Measurements from ENCODE around the gene KDELR3.

The KDELR3 gene

GRCh38 chr22:38461414-38462081 is 6.3 kb upstream of the KDELR3 start:
- H3K79me1 ChIP-seq (ENCODE audit: low read depth, low read length), result no peaks in the 10 kb centered on the region
- H3K27ac ChIP-seq (replicated peaks; ENCODE audit: low read length), result no peak overlapping the region
- peak overlapping the region; percentile 45 for H3K4me2 ChIP-seq (ENCODE audit: insufficient read depth, low read length, poor library complexity, severe bottlenecking)
- no peak overlapping the region for H3K23ac ChIP-seq (ENCODE audit: low read depth, low read length, poor library complexity)
- H2BK12ac ChIP-seq (ENCODE audit: low read length), result no peak overlapping the region
- H2AFZ ChIP-seq (ENCODE audit: low read length), result peak overlapping the region; percentile 90
- H3K9ac ChIP-seq (ENCODE audit: low read depth, low read length, poor library complexity), result no peak overlapping the region
- no peak overlapping the region for H3K14ac ChIP-seq (ENCODE audit: low read length)
- peaks cover 9 to 34% of the 10 kb centered on the region in 2 donors for H3K4me1 ChIP-seq (ENCODE audit: control insufficient read depth in 2 of 2, insufficient read depth in 1 of 2, low read depth in 1 of 2, low read length in 2 of 2)
- peak overlapping the region; percentile 61 for H3K18ac ChIP-seq (ENCODE audit: low read length)
- H2BK120ac ChIP-seq (ENCODE audit: low read depth, low read length), result no peak overlapping the region
- H3K4ac ChIP-seq (ENCODE audit: low read length), result no peak overlapping the region
- H3K36me3 ChIP-seq (replicated peaks in 1 of 2; ENCODE audit: control insufficient read depth in 2 of 2, insufficient read depth in 2 of 2, low read length in 2 of 2), result no peaks in the 10 kb centered on the region
- WGBS, 2 donors (ENCODE audit: extremely low coverage in 2 of 2, insufficient read length in 2 of 2, insufficient replicate concordance in 1 of 2), result no CpG with 5 or more reads among the region's 51 CpGs
- H3K27me3 ChIP-seq (ENCODE audit: control insufficient read depth in 3 of 3, insufficient read depth in 3 of 3, low read depth in 1 of 3, low read length in 3 of 3), result peaks cover 0 to 33% (median 7%) of the 10 kb centered on the region in 3 experiments
- H2AK5ac ChIP-seq (ENCODE audit: low read depth, low read length), result no peak overlapping the region
- H4K8ac ChIP-seq (ENCODE audit: low read depth, low read length), result no peak overlapping the region
- H4K91ac ChIP-seq (ENCODE audit: low read depth, low read length, poor library complexity), result no peak overlapping the region
- H2BK5ac ChIP-seq (ENCODE audit: low read length), result no peak overlapping the region
- DNase-seq (ENCODE audit: low spot score), result peak; percentile 92
- no peaks in the 10 kb centered on the region for H3K9me3 ChIP-seq (replicated peaks in 1 of 2; ENCODE audit: control insufficient read depth in 2 of 2, insufficient read depth in 1 of 2, low read depth in 1 of 2, low read length in 2 of 2)
- H3K4me3 ChIP-seq (ENCODE audit: low read length in 2 of 2), result peak overlapping the region in 1 of 2 donors; percentile 40
- peak overlapping the region; percentile 1 for H2BK15ac ChIP-seq (ENCODE audit: low read length)

- Histone ChIP-seq H3K4ac (ENCODE audit: low read length) (no peak overlapping the region), H3K18ac (ENCODE audit: low read length) (peak overlapping the region; percentile 32), H3K4me3 (ENCODE audit: low read length in 2 of 2) (peak overlapping the region in 1 of 2 donors; percentile 41), H3K23ac (ENCODE audit: low read depth, low read length, poor library complexity) (no peak overlapping the region), H2BK15ac (ENCODE audit: low read length) (no peak overlapping the region), H2AFZ (ENCODE audit: low read length) (peak overlapping the region; percentile 93), H2BK5ac (ENCODE audit: low read length) (peak overlapping the region; percentile 32), H3K27me3 (ENCODE audit: control insufficient read depth in 3 of 3, insufficient read depth in 3 of 3, low read depth in 1 of 3, low read length in 3 of 3) (peaks cover 0 to 34% (median 21%) of the 10 kb centered on the region in 3 experiments), H2BK12ac (ENCODE audit: low read length) (no peak overlapping the region), H4K91ac (ENCODE audit: low read depth, low read length, poor library complexity) (no peak overlapping the region), H3K9me3 (replicated peaks in 1 of 2; ENCODE audit: control insufficient read depth in 2 of 2, insufficient read depth in 1 of 2, low read depth in 1 of 2, low read length in 2 of 2) (no peaks in the 10 kb centered on the region), H3K4me2 (ENCODE audit: insufficient read depth, low read length, poor library complexity, severe bottlenecking) (no peak overlapping the region), H2BK120ac (ENCODE audit: low read depth, low read length) (no peak overlapping the region), H3K79me1 (ENCODE audit: low read depth, low read length) (no peaks in the 10 kb centered on the region), H2AK5ac (ENCODE audit: low read depth, low read length) (no peak overlapping the region), H3K14ac (ENCODE audit: low read length) (no peak overlapping the region), H3K27ac (replicated peaks; ENCODE audit: low read length) (no peak overlapping the region), H3K9ac (ENCODE audit: low read depth, low read length, poor library complexity) (no peak overlapping the region), H4K8ac (ENCODE audit: low read depth, low read length) (no peak overlapping the region), H3K4me1 (ENCODE audit: control insufficient read depth in 2 of 2, insufficient read depth in 1 of 2, low read depth in 1 of 2, low read length in 2 of 2) (peaks cover 13 to 32% of the 10 kb centered on the region in 2 donors), H3K36me3 (replicated peaks in 1 of 2; ENCODE audit: control insufficient read depth in 2 of 2, insufficient read depth in 2 of 2, low read length in 2 of 2) (no peaks in the 10 kb centered on the region)
- WGBS, 2 donors (ENCODE audit: extremely low coverage in 2 of 2, insufficient read length in 2 of 2, insufficient replicate concordance in 1 of 2), result no CpG with 5 or more reads among the region's 28 CpGs
- DNase-seq (ENCODE audit: low spot score), result no peak
These were observed 4.7 kb upstream of the KDELR3 start for GRCh38 chr22:38462960-38463784.

GRCh38 chr22:38464992-38465672 is 2.8 kb upstream of the KDELR3 start:
- peak overlapping the region; percentile 79 for H2AK5ac ChIP-seq (ENCODE audit: low read depth, low read length)
- H3K27me3 ChIP-seq (ENCODE audit: control insufficient read depth in 3 of 3, insufficient read depth in 3 of 3, low read depth in 1 of 3, low read length in 3 of 3), result peaks cover 0 to 30% (median 28%) of the 10 kb centered on the region in 3 experiments
- peak overlapping the region; percentile 81 for H2BK15ac ChIP-seq (ENCODE audit: low read length)
- no peak overlapping the region for H2BK5ac ChIP-seq (ENCODE audit: low read length)
- DNase-seq (ENCODE audit: low spot score), result no peak
- H3K4me1 ChIP-seq (ENCODE audit: control insufficient read depth in 2 of 2, insufficient read depth in 1 of 2, low read depth in 1 of 2, low read length in 2 of 2), result peaks cover 19 to 25% of the 10 kb centered on the region in 2 donors
- no peak overlapping the region for H3K4ac ChIP-seq (ENCODE audit: low read length)
- H3K79me1 ChIP-seq (ENCODE audit: low read depth, low read length), result no peaks in the 10 kb centered on the region
- no peak overlapping the region for H2AFZ ChIP-seq (ENCODE audit: low read length)
- no peak overlapping the region for H2BK12ac ChIP-seq (ENCODE audit: low read length)
- H3K4me3 ChIP-seq (ENCODE audit: low read length in 2 of 2), result no peak overlapping the region
- H3K9me3 ChIP-seq (replicated peaks in 1 of 2; ENCODE audit: control insufficient read depth in 2 of 2, insufficient read depth in 1 of 2, low read depth in 1 of 2, low read length in 2 of 2), result no peaks in the 10 kb centered on the region
- H4K91ac ChIP-seq (ENCODE audit: low read depth, low read length, poor library complexity), result no peak overlapping the region
- H3K23ac ChIP-seq (ENCODE audit: low read depth, low read length, poor library complexity), result no peak overlapping the region
- H3K18ac ChIP-seq (ENCODE audit: low read length), result no peak overlapping the region
- WGBS, 2 donors (ENCODE audit: extremely low coverage in 2 of 2, insufficient read length in 2 of 2, insufficient replicate concordance in 1 of 2), result no CpG with 5 or more reads among the region's 10 CpGs
- no peak overlapping the region for H3K4me2 ChIP-seq (ENCODE audit: insufficient read depth, low read length, poor library complexity, severe bottlenecking)
- no peak overlapping the region for H3K27ac ChIP-seq (replicated peaks; ENCODE audit: low read length)
- no peak overlapping the region for H2BK120ac ChIP-seq (ENCODE audit: low read depth, low read length)
- no peak overlapping the region for H3K9ac ChIP-seq (ENCODE audit: low read depth, low read length, poor library complexity)
- no peaks in the 10 kb centered on the region for H3K36me3 ChIP-seq (replicated peaks in 1 of 2; ENCODE audit: control insufficient read depth in 2 of 2, insufficient read depth in 2 of 2, low read length in 2 of 2)
- H3K14ac ChIP-seq (ENCODE audit: low read length), result no peak overlapping the region
- H4K8ac ChIP-seq (ENCODE audit: low read depth, low read length), result no peak overlapping the region
